ENCODE measurements around the gene NCBP2L.

The NCBP2L gene

DNA sequence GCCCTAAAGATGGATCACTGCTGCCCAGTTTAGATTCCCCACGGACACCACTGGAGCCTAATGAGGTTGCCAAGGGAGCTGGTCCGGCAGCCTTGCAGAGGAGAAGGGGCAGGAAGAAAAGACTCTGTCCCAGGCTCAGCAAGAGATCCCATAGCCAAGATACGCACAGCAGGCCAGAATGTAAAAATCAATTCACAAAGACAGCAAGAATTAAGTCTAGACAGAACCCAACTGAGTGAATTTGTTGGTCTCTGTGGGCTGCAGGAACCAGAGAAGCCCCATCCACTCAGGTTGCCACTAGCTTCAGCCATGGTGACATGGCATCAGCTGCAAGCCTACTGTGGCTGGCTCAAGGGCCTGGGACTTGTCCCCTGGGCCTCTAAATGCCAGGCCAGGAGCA is 24.8 kb upstream of the NCBP2L start:
- no peak for DNase-seq

DNA sequence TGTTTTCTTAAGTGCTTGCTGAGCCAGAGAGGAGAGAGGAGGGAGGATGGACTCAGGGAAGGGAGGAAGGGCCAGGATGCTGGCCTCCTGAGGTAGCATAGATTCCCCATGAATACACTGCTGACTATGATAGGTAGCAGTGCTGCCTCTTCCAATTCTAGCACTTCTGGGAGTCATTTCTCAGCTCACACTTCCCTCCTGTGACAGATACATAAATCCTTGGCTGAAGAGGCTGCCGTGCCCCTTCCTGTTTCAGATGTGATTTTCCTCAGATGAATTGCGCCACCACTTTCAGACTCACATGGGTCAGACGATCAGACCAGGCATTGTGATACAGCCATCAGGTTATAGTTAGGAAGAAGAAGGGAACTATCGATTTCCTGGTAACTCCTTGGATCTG is 24.3 kb upstream of the NCBP2L start:
- no peak for DNase-seq

DNA sequence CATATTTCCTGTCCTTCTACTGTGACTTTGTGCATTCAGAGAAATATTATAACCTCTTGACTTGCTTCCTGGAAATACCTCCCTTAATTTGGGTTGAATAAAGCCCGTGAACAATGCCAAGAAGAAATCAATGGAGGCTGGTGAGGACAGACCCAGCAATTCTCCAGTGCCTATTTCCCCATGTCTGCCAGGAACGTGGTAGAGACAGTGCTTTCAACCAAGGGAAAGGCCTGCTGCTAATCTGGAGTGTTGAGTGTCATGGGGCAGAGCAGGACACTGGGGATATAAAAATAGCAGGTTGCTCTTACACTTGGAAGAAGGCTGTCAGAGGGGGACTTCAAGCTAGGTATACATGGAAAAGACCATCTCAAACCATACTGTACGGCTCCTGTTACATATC is 21.8 kb upstream of the NCBP2L start:
- DNase-seq, result no peak

DNA sequence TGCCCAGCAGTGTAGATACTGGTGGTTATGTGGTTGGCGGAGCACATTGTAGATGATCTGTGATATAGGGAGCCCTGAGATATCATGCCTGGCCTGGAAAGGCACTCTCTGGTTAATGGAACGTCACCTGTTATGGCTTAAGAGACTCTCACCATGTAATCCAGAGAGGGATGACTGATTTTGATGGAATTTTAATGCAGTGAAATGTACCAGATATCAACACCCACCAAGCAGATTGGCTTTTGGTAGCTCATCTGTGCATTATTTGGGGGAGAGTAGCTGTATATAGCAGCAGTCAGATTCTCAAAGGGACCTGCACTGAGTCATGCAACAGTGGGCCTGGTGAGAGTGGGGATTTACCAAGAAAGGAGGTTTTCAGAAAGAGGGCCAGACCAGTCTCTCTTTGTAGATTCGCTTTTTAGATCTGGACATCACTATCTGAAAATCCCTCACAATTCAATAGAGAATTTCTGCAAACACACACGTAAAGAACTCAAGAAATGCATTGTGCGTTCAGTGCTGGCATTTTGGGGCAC is 19.2 kb upstream of the NCBP2L start:
- no peak for DNase-seq

GRCh38 chrX:107760304-107761077 is 17.0 kb upstream of the NCBP2L start:
- DNase-seq, result no peak

- no peak for DNase-seq
These were observed 13.9 kb upstream of the NCBP2L start for GRCh38 chrX:107763647-107764046.

DNA sequence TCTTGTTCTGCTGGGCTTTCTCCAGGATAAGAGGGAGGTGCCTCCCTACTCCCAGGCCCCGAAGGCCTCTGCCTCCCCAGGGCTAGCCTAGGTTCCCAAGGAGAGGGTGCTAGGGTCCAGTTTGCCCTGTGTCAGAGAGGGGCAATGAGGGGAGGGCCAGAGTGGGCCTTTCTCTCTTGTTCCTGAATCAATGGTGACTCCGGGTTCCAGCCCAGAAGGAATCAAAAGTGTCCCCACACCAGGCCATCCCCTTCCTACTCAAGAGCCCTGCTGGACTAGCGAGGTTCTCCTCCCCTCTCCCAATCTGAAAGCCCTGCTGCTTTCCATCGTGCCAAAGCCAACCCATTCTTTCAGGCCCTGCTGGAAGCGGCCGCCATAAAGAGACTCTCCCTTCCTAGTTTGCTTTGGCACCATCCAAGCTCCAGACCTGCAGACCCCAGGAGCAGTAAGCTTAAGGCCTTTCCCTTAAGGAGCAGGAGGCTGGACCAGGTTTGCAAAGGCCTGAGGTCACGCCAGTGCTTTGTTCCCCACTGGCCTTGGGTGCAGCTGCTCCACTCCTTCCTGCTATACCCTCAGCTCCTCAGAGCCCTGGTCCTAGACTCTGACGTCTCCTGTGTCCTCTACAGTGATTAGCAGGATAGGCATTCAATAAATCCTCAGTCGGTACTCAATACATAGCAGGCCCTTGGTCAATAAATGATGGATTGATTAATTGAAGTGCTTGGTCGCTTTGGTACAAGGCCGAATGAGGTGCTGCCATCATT is 12.5 kb upstream of the NCBP2L start:
- DNase-seq, result no peak

GRCh38 chrX:107766470-107767150 is 10.9 kb upstream of the NCBP2L start:
- DNase-seq, result peak in 1 of 14 donors; percentile 26

DNA sequence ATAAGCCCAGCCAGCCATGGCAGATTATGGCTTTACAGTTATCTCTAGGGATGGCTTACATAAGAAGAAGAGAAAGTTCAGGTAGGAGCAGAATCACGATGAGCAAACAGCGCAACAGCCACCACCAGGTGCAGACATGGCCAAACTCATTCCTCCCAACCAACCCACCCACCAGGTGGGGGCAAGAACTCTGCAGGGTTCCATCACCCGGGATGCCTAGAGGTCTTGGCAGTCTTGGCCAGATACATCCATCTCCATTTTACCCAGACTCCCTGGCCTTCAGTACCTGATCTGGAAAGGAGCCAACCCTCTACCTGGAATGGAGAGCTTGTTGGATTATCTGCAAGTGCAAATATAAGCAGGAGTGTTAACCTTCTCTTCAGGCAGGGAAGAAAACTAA is 9.5 kb upstream of the NCBP2L start:
- DNase-seq, result no peak

GRCh38 chrX:107769581-107770317 is 7.8 kb upstream of the NCBP2L start:
- no peak for DNase-seq

DNA sequence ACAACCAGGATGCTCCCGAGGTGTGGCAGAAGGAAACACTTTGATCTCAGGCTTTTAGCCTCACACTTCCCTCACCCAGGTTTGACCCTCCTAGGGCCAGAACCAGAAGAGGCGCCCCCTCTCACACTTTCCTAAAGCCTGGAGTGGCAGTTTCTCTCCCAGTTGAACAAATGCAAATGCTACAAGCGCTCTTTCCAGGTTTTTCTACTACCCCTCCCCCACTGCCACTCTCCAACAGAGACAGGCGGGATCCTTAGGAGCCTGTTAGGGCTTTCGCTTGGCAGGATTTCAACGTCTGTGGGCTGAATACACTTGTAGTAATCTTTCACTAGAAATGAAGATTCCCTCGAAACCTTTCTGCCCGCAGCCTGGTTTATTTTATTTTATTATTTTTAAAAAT is 4.3 kb upstream of the NCBP2L start:
- DNase-seq, result peak in 1 of 14 donors; percentile 13

GRCh38 chrX:107773906-107774435 is 3.6 kb upstream of the NCBP2L start:
- peak in 2 of 14 donors; percentile 17 to 34 for DNase-seq

DNA sequence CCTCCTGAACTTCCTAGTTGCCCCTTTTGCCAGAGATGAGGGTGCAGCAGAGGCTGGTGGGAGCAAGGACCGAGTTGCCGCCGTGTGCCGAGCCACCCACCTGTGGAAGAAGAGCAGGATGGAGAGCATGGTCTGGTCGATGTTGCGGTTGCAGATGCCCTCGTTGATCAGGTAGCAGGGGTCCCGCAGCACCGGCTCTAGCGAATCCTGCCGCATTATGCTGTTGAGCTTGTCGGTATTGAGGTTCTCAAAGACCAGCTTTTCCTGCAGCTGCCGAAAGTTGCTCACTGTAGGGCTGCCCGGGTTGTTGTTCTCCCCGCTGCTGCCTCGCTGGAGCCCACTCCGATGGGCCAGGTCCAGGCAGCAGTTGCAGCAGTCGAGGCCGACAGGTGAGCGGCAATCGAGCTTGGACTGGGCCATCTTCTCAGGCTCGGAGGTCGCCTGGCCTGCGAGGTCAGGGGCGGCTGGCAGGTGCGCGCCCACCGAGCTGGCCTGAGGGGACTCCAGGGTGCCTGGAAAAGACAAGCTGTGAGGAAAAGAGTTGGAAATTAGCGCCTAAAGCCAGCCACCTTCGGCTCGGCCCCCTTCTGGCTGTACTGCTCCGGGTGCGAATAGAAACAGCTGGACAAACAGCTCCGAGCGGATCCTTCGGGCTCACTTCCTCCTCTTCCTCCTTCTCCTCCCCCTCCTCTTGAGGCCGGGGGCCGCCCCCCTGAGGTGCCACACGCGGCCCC is 2.4 kb upstream of the NCBP2L start:
- peak in 4 of 14 donors; percentile 2 to 54 (median 16) for DNase-seq

DNA sequence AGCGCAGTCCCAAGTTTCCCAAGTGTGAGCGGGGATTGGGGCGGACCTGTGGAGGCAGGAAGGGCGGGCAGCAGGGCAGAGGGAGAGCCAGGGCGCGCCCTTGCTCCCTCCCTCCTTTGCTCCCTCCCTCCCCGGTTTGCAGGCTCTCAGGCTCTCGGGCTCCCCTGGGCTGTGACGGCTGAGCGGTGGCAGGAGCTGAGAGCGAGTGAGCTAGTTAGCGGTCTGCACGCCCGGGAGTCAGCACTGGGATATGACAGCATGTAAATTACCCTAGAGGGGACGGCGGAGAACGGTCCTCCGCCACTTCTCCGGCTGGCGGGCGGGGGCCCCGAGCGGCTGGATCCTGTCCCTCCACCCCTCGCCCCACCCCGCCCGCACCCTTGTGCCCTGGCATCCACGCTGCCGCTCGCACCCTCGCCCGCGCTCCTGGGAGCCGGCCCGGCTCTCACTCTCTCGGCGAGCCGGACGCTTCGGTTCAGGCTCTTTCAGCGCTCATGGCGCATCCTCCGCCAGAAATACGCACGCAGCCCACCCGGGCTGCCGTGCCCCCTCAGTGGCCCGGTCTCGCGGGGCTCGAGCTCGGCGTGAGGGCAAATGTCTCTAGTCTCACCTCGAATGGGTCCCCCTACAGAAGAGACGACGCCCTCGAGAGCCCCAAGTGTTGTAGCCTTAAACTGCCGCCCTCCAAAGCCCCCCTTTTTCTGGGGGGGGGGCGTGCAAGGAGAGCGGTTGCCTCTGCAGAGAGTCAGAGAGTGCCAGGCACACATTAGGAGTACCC is 1.6 kb upstream of the NCBP2L start, which contains the start of gene TSC22D3:
Gene TSC22D3, minus strand, starts transcription at position 54 of the 778 bp plus-strand sequence. CDS start 368 bp downstream, outside the sequence.
- DNase-seq, result peak in 11 of 14 donors; percentile 7 to 75 (median 48)

DNA sequence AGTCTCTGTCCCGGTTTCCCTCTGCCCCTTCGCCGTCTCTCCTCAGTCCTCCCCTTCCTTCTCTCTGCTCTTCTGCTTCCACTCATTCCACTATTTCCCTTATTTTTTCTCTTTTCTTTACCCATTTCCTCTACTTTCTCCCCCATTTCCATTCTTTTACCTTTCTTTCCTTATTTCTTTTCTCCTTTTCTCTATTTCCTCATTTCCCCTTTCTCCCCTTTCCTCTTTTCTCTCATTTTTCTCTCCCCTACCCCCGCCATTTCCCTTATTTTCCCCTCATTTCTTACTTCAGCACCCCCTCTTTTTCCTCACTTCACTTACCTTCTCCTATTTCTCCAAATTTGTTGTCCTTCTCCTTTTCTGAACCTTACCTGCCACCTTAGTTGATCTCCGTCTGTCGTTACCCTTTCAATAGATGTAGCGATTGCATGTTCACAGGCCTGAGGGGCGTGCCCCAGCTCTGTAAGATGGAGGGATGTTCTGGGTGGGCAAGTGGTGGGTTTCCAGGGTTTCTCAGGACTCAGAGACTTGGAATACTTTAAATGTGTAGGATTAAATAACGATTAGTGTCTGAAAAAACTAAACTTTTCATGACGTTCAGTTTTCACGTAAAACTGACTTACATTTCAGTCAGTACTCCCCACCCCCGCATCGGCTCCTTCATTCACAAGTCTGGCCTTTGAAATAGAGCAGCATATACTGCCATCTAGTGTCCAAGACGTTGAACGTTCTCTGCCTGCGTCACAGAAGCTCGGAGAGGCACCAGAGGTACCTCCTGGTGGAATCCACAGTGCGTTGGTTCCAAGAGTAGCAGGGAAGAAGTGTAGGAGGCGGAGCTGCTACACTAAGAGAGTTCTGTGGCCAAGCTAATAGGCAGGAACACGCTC is 641 bp upstream of the NCBP2L start:
- DNase-seq, result peak in 11 of 14 donors; percentile 1 to 79 (median 39)

GRCh38 chrX:107780525-107780924 is 3.0 kb downstream of the NCBP2L start:
- DNase-seq, result no peak

DNA sequence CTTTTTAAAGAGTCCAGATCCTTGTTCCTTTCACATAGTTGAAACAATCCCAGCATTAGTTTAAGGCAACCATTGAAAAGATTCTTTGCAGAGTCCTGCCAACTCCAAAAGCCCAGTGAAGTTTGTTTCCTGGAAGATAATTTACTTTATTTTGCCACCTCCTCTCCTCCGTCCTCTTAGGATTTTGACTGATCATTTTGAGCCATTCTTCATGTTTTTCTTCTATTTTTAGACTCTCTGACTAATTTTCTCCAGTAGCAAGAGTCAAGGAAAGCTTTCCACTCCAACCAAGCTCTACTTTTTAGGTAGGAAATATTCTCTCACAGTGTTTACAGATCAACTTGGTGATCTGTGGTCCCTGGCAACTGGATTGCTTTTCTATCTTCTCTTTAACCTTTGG is 10.3 kb downstream of the NCBP2L start:
- no peak for DNase-seq

GRCh38 chrX:107804427-107804826 is 26.9 kb downstream of the NCBP2L start:
- no peak for DNase-seq

GRCh38 chrX:107805179-107805578 is 27.6 kb downstream of the NCBP2L start:
- DNase-seq, result no peak
